Smooth muscle cell (in vitro differentiated cells): ENCODE data around the gene CCS. TPM values are rescaled to one million over a fixed set of nuclear protein-coding genes. Genes with fewer than 3 reads are reported as not detected.

Experiments used
- DNase-seq: peaks from one replicate; lab custom pipeline; 2025; ENCODE audit not compliant: unreplicated experiment; lab: John Stamatoyannopoulos, UW
- H2AFZ ChIP-seq: fragments of 200-600 bp; sonication (generic); 2 replicates; pipeline ENCODE4 v1.6.0; 2016; ENCODE audit warnings: antibody characterized with exemption, low read depth, mild to moderate bottlenecking
- H3F3A ChIP-seq: fragments of 200-600 bp; sonication (generic); 2 replicates; pipeline ENCODE4 v1.6.0; 2017; ENCODE audit warnings: antibody characterized with exemption, low read depth
- H3K27ac ChIP-seq: fragments of 200-600 bp; sonication (generic); 2 replicates; pipeline ENCODE4 v1.5.1; 2016; ENCODE audit warnings: low read depth, mild to moderate bottlenecking
- H3K27me3 ChIP-seq: fragments of 200-600 bp; sonication (generic); 2 replicates; pipeline ENCODE4 v1.6.1; 2016; ENCODE audit warnings: low read depth, mild to moderate bottlenecking
- H3K36me3 ChIP-seq: fragments of 200-600 bp; sonication (generic); 2 replicates; pipeline ENCODE4 v1.5.1; 2016; ENCODE audit warnings: low read depth
- H3K4me1 ChIP-seq: fragments of 200-600 bp; sonication (generic); 2 replicates; pipeline ENCODE4 v1.5.1; 2016; ENCODE audit warnings: low read depth
- H3K4me2 ChIP-seq: fragments of 200-600 bp; sonication (generic); 2 replicates; pipeline ENCODE4 v1.6.0; 2016; ENCODE audit warnings: mild to moderate bottlenecking
- H3K4me3 ChIP-seq: fragments of 200-600 bp; sonication (generic); 2 replicates; pipeline ENCODE4 v1.5.1; 2016; ENCODE audit warnings: mild to moderate bottlenecking
- H3K79me2 ChIP-seq: fragments of 200-600 bp; sonication (generic); 2 replicates; pipeline ENCODE4 v1.6.0; 2016; ENCODE audit warnings: low read depth, mild to moderate bottlenecking
- H3K9ac ChIP-seq: fragments of 200-600 bp; sonication (generic); 2 replicates; pipeline ENCODE4 v1.6.0; 2016; ENCODE audit warnings: low read depth
- H3K9me3 ChIP-seq: fragments of 200-600 bp; sonication (generic); replicated peaks from 2 replicates; pipeline ENCODE4 v1.5.1; 2016; ENCODE audit warnings: low read depth
- H4K20me1 ChIP-seq: fragments of 200-600 bp; sonication (generic); 2 replicates; pipeline ENCODE4 v1.6.0; 2016; ENCODE audit warnings: low read depth
- CTCF ChIP-seq: fragments of 200-600 bp; sonication (generic); IDR thresholded peaks from 2 replicates; pipeline ENCODE4 v1.5.1; 2017; ENCODE audit warnings: borderline replicate concordance, mild to moderate bottlenecking, antibody characterized with exemption; ENCODE audit not compliant: insufficient read depth, poor library complexity, severe bottlenecking
- WGBS: methylation state at CpG from one replicate; pipeline ENCODE4 v1.1.7; 2016; ENCODE audit warnings: low lambda C conversion rate; 5-methylcytosine and 5-hydroxymethylcytosine counted together
- polyA plus RNA-seq: library from polyadenylated mRNA; unstranded; fragments of >200 nt; fragmentation: Nextera tagmentation; extraction: Ambion mirVana; gene quantifications from 2 replicates; pipeline ENCODE4 v1.2.1, GENCODE V29; 2016
- small RNA-seq: library from RNA; depleted of rRNA; stranded (forward); fragments of <200 nt; gene quantifications from one replicate; pipeline ENCODE3, GENCODE V24; 2014
- total RNA-seq: library from RNA; depleted of rRNA; stranded (reverse); fragments of >200 nt; gene quantifications from 2 replicates; pipeline ENCODE4 v1.2.3, GENCODE V29; 2014

CCS gene
- total and polyA plus RNA-seq, 2 experiments from 2014 or later: 29.2 to 104 TPM

GRCh38 chr11:66652651-66653050 is 59.7 kb downstream of the CCS start:
- peaks cover 75% of the 10 kb centered on the region for H3K79me2 ChIP-seq
- no peak overlapping the region for H3K4me3 ChIP-seq
- no peak for DNase-seq
- TF ChIP-seq CTCF: no peak
- H3K27me3 ChIP-seq: no peaks in the 10 kb centered on the region
- no peaks in the 10 kb centered on the region for H3K4me1 ChIP-seq
- 93% methylated on average over 7 of the region's 7 CpGs for WGBS
- peaks cover 1% of the 10 kb centered on the region for H3K36me3 ChIP-seq
- H3K9me3 ChIP-seq: no peaks in the 10 kb centered on the region
- H3K27ac ChIP-seq: no peak overlapping the region
- H3K4me2 ChIP-seq: no peak overlapping the region
- no peak overlapping the region for H3K9ac ChIP-seq
- no peak overlapping the region for H2AFZ ChIP-seq
- peaks cover 23% of the 10 kb centered on the region for H3F3A ChIP-seq
- H4K20me1 ChIP-seq: peaks cover 100% of the 10 kb centered on the region

- TF ChIP-seq CTCF: no peak
- H3K9me3 ChIP-seq: no peaks in the 10 kb centered on the region
- no peak for DNase-seq
- H3K4me3 ChIP-seq: no peak overlapping the region
- no peak overlapping the region for H3K4me2 ChIP-seq
- H3K79me2 ChIP-seq: peaks cover 75% of the 10 kb centered on the region
- no peak overlapping the region for H3K27ac ChIP-seq
- H3F3A ChIP-seq: peaks cover 19% of the 10 kb centered on the region
- no peaks in the 10 kb centered on the region for H3K36me3 ChIP-seq
- peaks cover 100% of the 10 kb centered on the region for H4K20me1 ChIP-seq
- 94% methylated on average over 6 of the region's 6 CpGs for WGBS
- H2AFZ ChIP-seq: no peak overlapping the region
- H3K27me3 ChIP-seq: no peaks in the 10 kb centered on the region
- no peaks in the 10 kb centered on the region for H3K4me1 ChIP-seq
- no peak overlapping the region for H3K9ac ChIP-seq
These were observed 60.1 kb downstream of the CCS start for GRCh38 chr11:66653123-66653522.

Small RNAs within 50 kb of the gene (small RNA-seq; reads per million reads assigned to genes)
- gene RNU4-39P: not detected

Other genes with a start within 250 kb of the CCS start
- gene BRMS1, start 248.1 kb upstream of the CCS start, total RNA-seq: 22.7 and 23.8 TPM in 2 replicates
- gene BRMS1, start 248.1 kb upstream of the CCS start, polyA plus RNA-seq: 44.2 and 56.7 TPM in 2 replicates
- 26.5 and 27.1 TPM in 2 replicates for gene B4GAT1, start 245.6 kb upstream of the CCS start, total RNA-seq
- gene B4GAT1, start 245.6 kb upstream of the CCS start, polyA plus RNA-seq: 29.4 and 35.1 TPM in 2 replicates
- 3.5 TPM in 2 replicates for gene SLC29A2, start 221.4 kb upstream of the CCS start, total RNA-seq
- 8.5 and 8.8 TPM in 2 replicates for gene SLC29A2, start 221.4 kb upstream of the CCS start, polyA plus RNA-seq
- gene NPAS4, start 172.2 kb upstream of the CCS start, total RNA-seq: 0.58 and 0.85 TPM in 2 replicates
- 0.84 and 1.1 TPM in 2 replicates for gene NPAS4, start 172.2 kb upstream of the CCS start, polyA plus RNA-seq
- 36.1 and 38.7 TPM in 2 replicates for gene MRPL11, start 154.3 kb upstream of the CCS start, total RNA-seq
- 54.5 and 68.4 TPM in 2 replicates for gene MRPL11, start 154.3 kb upstream of the CCS start, polyA plus RNA-seq
- 2.1 and 3.8 TPM in 2 replicates for gene PELI3, start 126.3 kb upstream of the CCS start, total RNA-seq
- gene PELI3, start 126.3 kb upstream of the CCS start, polyA plus RNA-seq: 9.4 and 10.6 TPM in 2 replicates
- gene DPP3, start 112.8 kb upstream of the CCS start, total RNA-seq: 34.6 and 59.2 TPM in 2 replicates
- gene DPP3, start 112.8 kb upstream of the CCS start, polyA plus RNA-seq: 38.0 and 40.1 TPM in 2 replicates
- 25.9 and 30.1 TPM in 2 replicates for gene BBS1, start 82.5 kb upstream of the CCS start, total RNA-seq
- 13.0 and 15.6 TPM in 2 replicates for gene BBS1, start 82.5 kb upstream of the CCS start, polyA plus RNA-seq
- 11.1 and 15.7 TPM in 2 replicates for gene ZDHHC24, start 47.1 kb upstream of the CCS start, total RNA-seq
- 13.9 and 14.4 TPM in 2 replicates for gene ZDHHC24, start 47.1 kb upstream of the CCS start, polyA plus RNA-seq
- 0.49 TPM in 1 of 2 replicates, not detected in the other for gene ACTN3, start 46.3 kb upstream of the CCS start, total RNA-seq
- 1.3 and 1.4 TPM in 2 replicates for gene ACTN3, start 46.3 kb upstream of the CCS start, polyA plus RNA-seq
- 0.27 and 0.45 TPM in 2 replicates for gene CTSF, start 24.6 kb upstream of the CCS start, total RNA-seq
- 0.62 TPM in 1 of 2 replicates, not detected in the other for gene CTSF, start 24.6 kb upstream of the CCS start, polyA plus RNA-seq
- gene CCDC87, start 122 bp upstream of the CCS start, total RNA-seq: 2.5 TPM in 1 of 2 replicates, not detected in the other
- 0.56 and 0.91 TPM in 2 replicates for gene CCDC87, start 122 bp upstream of the CCS start, polyA plus RNA-seq
- gene RBM14, start 23.4 kb downstream of the CCS start, total RNA-seq: 25.3 and 34.4 TPM in 2 replicates
- gene RBM14, start 23.4 kb downstream of the CCS start, polyA plus RNA-seq: 41.0 and 41.1 TPM in 2 replicates
- 110 and 125 TPM in 2 replicates for gene RBM4, start 45.5 kb downstream of the CCS start, total RNA-seq
- gene RBM4, start 45.5 kb downstream of the CCS start, polyA plus RNA-seq: 121 and 150 TPM in 2 replicates
- 17.0 and 17.6 TPM in 2 replicates for gene RBM4B, start 84.7 kb downstream of the CCS start, total RNA-seq
- gene RBM4B, start 84.7 kb downstream of the CCS start, polyA plus RNA-seq: 17.8 and 23.7 TPM in 2 replicates
- gene SPTBN2, start 136.0 kb downstream of the CCS start, total RNA-seq: 15.6 and 20.9 TPM in 2 replicates
- gene SPTBN2, start 136.0 kb downstream of the CCS start, polyA plus RNA-seq: 15.7 and 18.3 TPM in 2 replicates